Naive thymus-derived CD4-positive, alpha-beta T cell (primary cell): ENCODE measurements around the gene BTLA. TPM values are rescaled to one million over a fixed set of nuclear protein-coding genes. Genes with fewer than 3 reads are reported as not detected.
"Not testable (repeated sequence)": the region's sequence is repeated elsewhere in the genome, so short reads cannot be mapped to it uniquely, and the experiment has no call there.

Experiments
- ATAC-seq: fragments of 150-1000 bp; cut with Tn5 transposase; 2 replicates; pipeline ENCODE4 v1.10.0; 2021; ENCODE audit warnings: mild to moderate bottlenecking, moderate library complexity
- CTCF ChIA-PET: fragments of 350-600 bp; sonication (Branson Sonifier 250); formaldehyde crosslinking; loops from one replicate; lab custom pipeline; 2021; ENCODE audit warnings: antibody characterized with exemption; lab: Charles Lee
- POLR2A ChIA-PET: fragments of 350-600 bp; sonication (Branson Sonifier 250); formaldehyde crosslinking; loops from one replicate; lab custom pipeline; 2021; ENCODE audit warnings: antibody characterized with exemption, inconsistent platforms; lab: Charles Lee
- DNase-seq, 9 donors: peaks; one replicate each; pipeline versions ENCODE4 v3.0.0 to v3.0.0-alpha.2; 2020 to 2022; ENCODE audit warnings: mixed read lengths in 1 of 9
- H3K27ac ChIP-seq: one replicate; pipeline ENCODE4 v1.7.0; 2013; ENCODE audit warnings: mild to moderate bottlenecking, low read depth, low read length, moderate library complexity
- H3K27me3 ChIP-seq, 2 donors: one replicate each; pipeline ENCODE4 v1.7.0; 2013; ENCODE audit warnings: low read length in 2 of 2, mild to moderate bottlenecking in 2 of 2, moderate library complexity in 2 of 2; ENCODE audit not compliant: control insufficient read depth in 2 of 2, insufficient read depth in 2 of 2
- H3K36me3 ChIP-seq, 3 experiments: 1 replicate in 2 of 3; 2 replicates in 1 of 3; pipeline ENCODE4 v1.7.0; 2013; ENCODE audit warnings: low read length in 3 of 3, mild to moderate bottlenecking in 3 of 3, moderate library complexity in 1 of 3; ENCODE audit not compliant: insufficient read depth in 3 of 3, control insufficient read depth in 2 of 3
- H3K4me1 ChIP-seq, 2 donors: one replicate each; pipeline ENCODE4 v1.7.0; 2013; ENCODE audit warnings: low read length in 2 of 2, mild to moderate bottlenecking in 2 of 2, moderate library complexity in 1 of 2; ENCODE audit not compliant: control insufficient read depth in 2 of 2, insufficient read depth in 2 of 2
- H3K4me3 ChIP-seq: 2 replicates; pipeline ENCODE4 v1.7.0; 2013; ENCODE audit warnings: mild to moderate bottlenecking, low read length
- H3K9me3 ChIP-seq, 3 experiments: 1 replicate in 2 of 3; 2 replicates in 1 of 3; pipeline ENCODE4 v1.7.0; 2013; ENCODE audit warnings: low read length in 3 of 3; ENCODE audit not compliant: control insufficient read depth in 2 of 3
- H3K27ac Mint-ChIP-seq, 9 donors: one replicate each; pipeline ENCODE4 v1.8.0; 2020 to 2022; ENCODE audit warnings: mixed read lengths in 9 of 9, mild to moderate bottlenecking in 8 of 9, moderate library complexity in 5 of 9, inconsistent platforms in 2 of 9
- H3K27me3 Mint-ChIP-seq, 5 donors: one replicate each; pipeline ENCODE4 v1.8.0; 2021 to 2022; ENCODE audit warnings: mixed read lengths in 5 of 5, mild to moderate bottlenecking in 1 of 5
- H3K36me3 Mint-ChIP-seq, 5 donors: one replicate each; pipeline ENCODE4 v1.8.0; 2020 to 2022; ENCODE audit warnings: mixed read lengths in 5 of 5, mild to moderate bottlenecking in 3 of 5, inconsistent platforms in 1 of 5
- H3K4me1 Mint-ChIP-seq, 7 donors: one replicate each; pipeline ENCODE4 v1.8.0; 2020 to 2022; ENCODE audit warnings: mixed read lengths in 7 of 7, mild to moderate bottlenecking in 3 of 7, inconsistent platforms in 1 of 7
- H3K4me3 Mint-ChIP-seq, 10 donors: one replicate each; pipeline ENCODE4 v1.8.0; 2020 to 2022; ENCODE audit warnings: mild to moderate bottlenecking in 10 of 10, mixed read lengths in 10 of 10, moderate library complexity in 6 of 10, inconsistent platforms in 2 of 10
- H3K9me3 Mint-ChIP-seq, 11 donors: one replicate each; pipeline ENCODE4 v1.8.0; 2020 to 2022; ENCODE audit warnings: mixed read lengths in 11 of 11, mild to moderate bottlenecking in 4 of 11, inconsistent platforms in 1 of 11, moderate library complexity in 1 of 11
- intact Hi-C, 2 donors: fragments of 100-400 bp; cut with micrococcal nuclease; formaldehyde crosslinking; loops; one replicate each; pipeline ENCODE4 v1.15.1; 2023
- polyA plus RNA-seq, 2 donors: library from polyadenylated mRNA; unstranded; fragments of 300-500 nt; fragmentation: Illumina TruSeq; gene quantifications; one replicate each; pipeline ENCODE4 v1.2.3, GENCODE V29; 2021
- total RNA-seq, 6 experiments: library from RNA in 5 of 6; stranded (reverse) in 5 of 6; gene quantifications; 1 replicate in 5 of 6; 2 replicates in 1 of 6; pipeline ENCODE4 v1.2.3 and lab custom pipeline; 2021 to 2026

Gene BTLA
- total and polyA plus RNA-seq, 7 experiments from 2014 or later: 13.3 to 29.5 (median 18.5) TPM

DNA sequence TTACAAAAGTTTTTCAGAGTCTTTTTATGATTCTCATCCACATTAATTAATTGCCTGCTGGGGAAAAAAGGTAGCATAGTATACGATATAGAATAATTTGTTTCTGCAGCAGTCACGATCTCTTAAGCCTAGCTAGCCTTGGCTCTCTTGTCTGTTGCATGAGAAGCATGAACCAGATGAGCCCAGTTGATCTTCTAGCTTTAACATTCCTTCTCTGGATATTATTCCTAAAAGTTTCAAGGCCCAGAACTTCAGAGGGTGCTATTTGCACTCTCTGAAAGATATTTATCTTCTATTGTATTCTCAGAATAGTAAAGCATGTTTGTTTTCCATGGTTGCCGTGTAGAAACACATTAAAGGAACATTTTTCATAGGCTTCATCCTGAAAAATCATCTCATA is 69.3 kb downstream of the BTLA start:
- Mint-ChIP-seq H3K27me3 (no peaks in the 10 kb centered on the region), H3K36me3 (peaks cover 0 to 13% (median 4%) of the 10 kb centered on the region in 5 donors), H3K27ac (no peak overlapping the region), H3K4me1 (peaks cover 0 to 9% (median 4%) of the 10 kb centered on the region in 7 donors), H3K4me3 (no peak overlapping the region), H3K9me3 (peaks cover 0 to 12% (median 2%) of the 10 kb centered on the region in 11 donors)
- Histone ChIP-seq H3K9me3 (no peaks in the 10 kb centered on the region), H3K4me3 (no peak overlapping the region), H3K36me3 (no peaks in the 10 kb centered on the region), H3K4me1 (no peaks in the 10 kb centered on the region), H3K27me3 (no peaks in the 10 kb centered on the region), H3K27ac (no peak overlapping the region)
- intact Hi-C loops: no loop called here
- DNase-seq (no peak), ATAC-seq (no peak)
- POLR2A ChIA-PET: interaction anchor here (0.7 kb wide), 1 partner anchor 25 kb away, joined by 3 read pairs; no protein-coding TSS in a partner anchor
- CTCF ChIA-PET: interaction anchor here (0.5 kb wide), 1 partner anchor 1064 kb away, joined by 3 read pairs; no protein-coding TSS in a partner anchor

DNA sequence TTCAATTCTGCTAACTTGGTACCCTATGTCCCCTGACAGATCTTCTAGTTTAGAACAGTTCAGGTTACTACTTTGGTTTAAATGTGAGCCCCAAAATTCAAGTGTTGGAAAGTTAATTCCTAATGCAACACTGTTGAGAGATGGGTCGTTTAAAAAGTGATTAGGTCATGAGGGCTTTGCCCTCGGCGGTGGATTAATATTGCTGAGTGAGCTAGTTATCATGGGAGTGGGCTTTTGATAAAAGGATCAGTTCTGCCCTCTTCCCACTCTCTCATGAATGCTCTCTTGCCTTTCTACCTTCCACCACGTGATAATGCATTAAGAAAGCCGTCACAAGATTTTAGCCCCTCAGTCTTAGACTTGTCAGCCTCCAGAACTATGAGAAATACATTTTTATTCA is 72.1 kb downstream of the BTLA start:
- Histone ChIP-seq H3K9me3 (no peaks in the 10 kb centered on the region), H3K27me3 (no peaks in the 10 kb centered on the region), H3K36me3 (no peaks in the 10 kb centered on the region), H3K4me3 (no peak overlapping the region), H3K27ac (no peak overlapping the region), H3K4me1 (no peaks in the 10 kb centered on the region)
- ChIA-PET POLR2A (interaction anchor here (0.6 kb wide), 1 partner anchor 73 kb away, joined by 3 read pairs; no protein-coding TSS in a partner anchor), CTCF (no interaction called here)
- DNase-seq (no peak), ATAC-seq (no peak)
- intact Hi-C loops: no loop called here
- Mint-ChIP-seq H3K27me3 (peaks cover 0 to 3% (median 0%) of the 10 kb centered on the region in 5 donors), H3K36me3 (peaks cover 0 to 8% (median 4%) of the 10 kb centered on the region in 5 donors), H3K27ac (no peak overlapping the region), H3K9me3 (peaks cover 0 to 8% (median 0%) of the 10 kb centered on the region in 11 donors), H3K4me3 (no peak overlapping the region), H3K4me1 (peaks cover 0 to 5% (median 5%) of the 10 kb centered on the region in 7 donors)

DNA sequence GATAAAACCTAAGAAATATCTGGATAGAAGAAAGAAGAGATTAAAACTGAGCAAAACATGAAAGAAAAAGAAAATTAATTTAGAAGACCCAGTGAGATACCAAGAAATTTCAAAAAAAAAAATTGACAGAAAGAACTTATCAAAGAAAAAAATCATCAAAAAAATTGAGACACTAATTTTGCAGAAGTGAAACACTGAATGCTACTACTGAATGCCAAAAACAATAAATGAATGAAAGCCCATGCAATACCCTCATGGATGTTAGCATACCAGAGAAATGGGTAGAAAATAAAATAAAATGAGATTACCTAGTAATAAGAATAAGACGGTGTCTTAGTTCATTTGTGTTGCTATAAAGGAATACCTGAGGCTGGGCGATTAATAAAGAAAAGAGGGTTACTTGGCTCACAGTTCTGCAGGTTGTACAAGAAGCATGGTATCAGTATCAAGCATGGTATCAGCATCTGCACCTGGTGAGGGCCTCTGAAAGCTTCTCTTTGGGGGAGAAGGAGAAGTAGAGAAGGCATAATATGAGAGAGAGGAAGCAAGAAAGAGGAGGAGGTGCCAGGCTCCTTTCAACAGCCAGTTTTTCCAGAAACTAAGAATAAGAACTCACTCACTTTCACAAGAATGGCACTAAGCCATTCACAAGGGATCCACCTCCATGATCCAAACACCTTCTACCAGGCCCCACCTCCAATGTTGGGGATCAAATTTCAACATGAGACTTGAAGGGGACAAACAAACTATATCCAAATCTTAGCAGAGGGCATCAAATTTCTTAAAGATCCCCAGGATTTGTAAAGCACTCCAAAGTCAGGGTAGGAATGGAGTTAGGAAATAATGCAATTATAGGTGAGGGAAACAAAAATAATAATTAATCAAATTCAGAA is 73.2 kb downstream of the BTLA start:
- Mint-ChIP-seq H3K27me3 (peaks cover 0 to 3% (median 0%) of the 10 kb centered on the region in 5 donors), H3K4me1 (peaks cover 0 to 7% (median under 1%) of the 10 kb centered on the region in 7 donors), H3K27ac (peak overlapping the region in 1 of 9 donors; percentile 17), H3K36me3 (peaks cover 0 to 3% (median 0%) of the 10 kb centered on the region in 5 donors), H3K9me3 (peaks cover 0 to 2% (median 0%) of the 10 kb centered on the region in 11 donors), H3K4me3 (no peak overlapping the region)
- CTCF ChIA-PET: no interaction called here
- no peaks in the 10 kb centered on the region for H3K4me1 ChIP-seq
- POLR2A ChIA-PET: no interaction called here
- no peaks in the 10 kb centered on the region for H3K27me3 ChIP-seq
- no peak overlapping the region for H3K4me3 ChIP-seq
- DNase-seq (no peak), ATAC-seq (no peak)
- H3K36me3 ChIP-seq: no peaks in the 10 kb centered on the region
- H3K9me3 ChIP-seq: no peaks in the 10 kb centered on the region
- no peak overlapping the region for H3K27ac ChIP-seq
- intact Hi-C loops: no loop called here

DNA sequence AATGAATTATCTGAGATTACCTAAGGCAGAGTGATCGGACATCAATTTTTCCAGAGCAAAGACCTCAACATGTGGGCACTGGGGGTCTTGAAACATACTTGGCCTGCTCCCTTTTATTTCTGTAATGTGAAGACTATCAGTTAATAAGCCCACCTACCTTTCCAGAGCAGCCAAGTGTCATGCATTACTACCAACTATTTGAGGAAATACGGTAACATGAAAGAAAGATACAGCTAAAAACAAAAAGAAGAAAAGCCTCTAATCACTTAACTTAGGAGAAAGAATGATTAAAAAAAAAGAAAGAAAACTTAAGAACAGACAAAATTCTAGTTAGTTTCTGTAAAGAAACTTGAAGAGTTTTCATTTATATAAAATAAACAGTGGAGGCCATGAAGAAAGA is 73.9 kb downstream of the BTLA start:
- ChIA-PET CTCF (no interaction called here), POLR2A (no interaction called here)
- no peaks in the 10 kb centered on the region for H3K9me3 ChIP-seq
- H3K4me3 Mint-ChIP-seq: no peak overlapping the region
- ATAC-seq (no peak), DNase-seq (no peak)
- H3K27me3 ChIP-seq: no peaks in the 10 kb centered on the region
- no peaks in the 10 kb centered on the region for H3K4me1 ChIP-seq
- peaks cover 0 to 7% (median 0%) of the 10 kb centered on the region in 7 donors for H3K4me1 Mint-ChIP-seq
- H3K27me3 Mint-ChIP-seq: peaks cover 0 to 3% (median 0%) of the 10 kb centered on the region in 5 donors
- intact Hi-C loops: no loop called here
- no peak overlapping the region for H3K4me3 ChIP-seq
- no peaks in the 10 kb centered on the region for H3K36me3 ChIP-seq
- no peaks in the 10 kb centered on the region for H3K9me3 Mint-ChIP-seq
- H3K36me3 Mint-ChIP-seq: no peaks in the 10 kb centered on the region
- H3K27ac ChIP-seq: no peak overlapping the region
- no peak overlapping the region for H3K27ac Mint-ChIP-seq

DNA sequence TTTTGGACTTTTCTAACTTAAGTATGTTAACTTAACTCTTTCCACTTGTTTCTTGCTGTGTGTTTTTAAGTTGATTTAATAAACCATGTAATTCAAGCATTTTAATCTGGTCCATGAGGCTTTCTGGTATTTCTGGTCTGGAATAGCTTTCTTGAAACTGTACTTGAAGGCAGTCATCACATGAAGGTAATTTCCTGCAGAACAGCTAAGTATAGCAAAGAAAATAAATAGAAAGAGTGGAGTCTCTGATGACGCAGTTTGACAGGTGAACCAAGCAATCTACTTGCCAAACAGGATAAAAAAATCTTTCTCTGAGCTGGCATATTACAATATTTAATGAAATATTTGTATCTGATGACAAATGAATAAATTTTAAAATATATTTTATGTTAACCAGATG is 74.9 kb downstream of the BTLA start:
- Histone ChIP-seq H3K4me1 (no peaks in the 10 kb centered on the region), H3K9me3 (no peaks in the 10 kb centered on the region), H3K4me3 (no peak overlapping the region), H3K27me3 (no peaks in the 10 kb centered on the region), H3K36me3 (no peaks in the 10 kb centered on the region), H3K27ac (no peak overlapping the region)
- intact Hi-C loops: no loop called here
- ATAC-seq (no peak), DNase-seq (no peak)
- Mint-ChIP-seq H3K4me1 (peaks cover 0 to 7% (median 0%) of the 10 kb centered on the region in 7 donors), H3K27ac (no peak overlapping the region), H3K27me3 (peaks cover 0 to 3% (median 0%) of the 10 kb centered on the region in 5 donors), H3K36me3 (no peaks in the 10 kb centered on the region), H3K9me3 (no peaks in the 10 kb centered on the region), H3K4me3 (no peak overlapping the region)
- ChIA-PET CTCF (interaction anchor here (1.0 kb wide), 1 partner anchor 15 kb away, joined by 3 read pairs; no protein-coding TSS in a partner anchor), POLR2A (interaction anchor here (0.6 kb wide), 1 partner anchor 105 kb away, joined by 5 read pairs; no protein-coding TSS in a partner anchor)

DNA sequence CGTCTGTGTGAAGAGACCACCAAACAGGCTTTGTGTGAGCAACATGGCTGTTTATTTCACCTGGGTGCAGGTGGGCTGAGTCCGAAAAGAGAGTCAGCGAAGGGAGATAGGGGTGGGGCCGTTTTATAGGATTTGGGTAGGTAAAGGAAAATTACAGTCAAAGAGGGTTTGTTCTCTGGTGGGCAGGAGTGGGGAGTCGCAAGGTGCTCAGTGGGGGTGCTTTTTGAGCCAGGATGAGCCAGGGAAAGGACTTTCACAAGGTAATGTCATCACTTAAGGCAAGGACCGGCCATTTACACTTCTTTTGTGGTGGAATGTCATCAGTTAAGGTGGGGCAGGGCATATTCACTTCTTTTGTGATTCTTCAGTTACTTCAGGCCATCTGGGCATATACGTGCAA is 76.4 kb downstream of the BTLA start:
- H3K4me1 Mint-ChIP-seq, H3K4me3 Mint-ChIP-seq, H3K27ac ChIP-seq, H3K4me3 ChIP-seq, H3K9me3 ChIP-seq, H3K9me3 Mint-ChIP-seq, DNase-seq, ATAC-seq, H3K4me1 ChIP-seq, H3K27me3 ChIP-seq, H3K36me3 Mint-ChIP-seq, H3K27ac Mint-ChIP-seq, intact Hi-C loops, POLR2A ChIA-PET, H3K36me3 ChIP-seq, H3K27me3 Mint-ChIP-seq, CTCF ChIA-PET: not testable (repeated sequence)
